NCI-H2029 treated with DMSO at 0.1 percent for 48 hours (cell line): ENCODE measurements around the gene UBE2O.
"Not testable (repeated sequence)": the region's sequence is repeated elsewhere in the genome, so short reads cannot be mapped to it uniquely, and the experiment has no call there.

Experiments
- DNase-seq: peaks from one replicate; lab custom pipeline; 2025; lab: John Stamatoyannopoulos, UW

Gene UBE2O

GRCh38 chr17:76370261-76370993 lies 82.5 kb downstream of the UBE2O start:
- DNase-seq: no peak

- no peak for DNase-seq
Observed at GRCh38 chr17:76369804-76370203, 83.1 kb downstream of the UBE2O start.

- DNase-seq: no peak
Observed at GRCh38 chr17:76369379-76369778, 83.6 kb downstream of the UBE2O start.

- no peak for DNase-seq
Observed at GRCh38 chr17:76368545-76368944, 84.4 kb downstream of the UBE2O start.

GRCh38 chr17:76367642-76368041 lies 85.3 kb downstream of the UBE2O start:
- no peak for DNase-seq

- no peak for DNase-seq
Observed at GRCh38 chr17:76366247-76366646, 86.7 kb downstream of the UBE2O start.

GRCh38 chr17:76365256-76365903 lies 87.6 kb downstream of the UBE2O start:
- DNase-seq: no peak

GRCh38 chr17:76363107-76363842 lies 89.7 kb downstream of the UBE2O start:
- DNase-seq: no peak

GRCh38 chr17:76360461-76360860 lies 92.5 kb downstream of the UBE2O start:
- DNase-seq: no peak

- not testable (repeated sequence) for DNase-seq
Observed at GRCh38 chr17:76359776-76360175, 93.2 kb downstream of the UBE2O start.

GRCh38 chr17:76359375-76359774 lies 93.6 kb downstream of the UBE2O start:
- no peak for DNase-seq

- no peak for DNase-seq
Observed at GRCh38 chr17:76357597-76358158, 95.3 kb downstream of the UBE2O start.

- no peak for DNase-seq
Observed at GRCh38 chr17:76356803-76357456, 96.0 kb downstream of the UBE2O start.

- DNase-seq: no peak
Observed at GRCh38 chr17:76354747-76355310, 98.1 kb downstream of the UBE2O start.

GRCh38 chr17:76354317-76354729 lies 98.6 kb downstream of the UBE2O start:
- no peak for DNase-seq

- DNase-seq: peak; percentile 77
Observed at GRCh38 chr17:76353599-76354316, 99.2 kb downstream of the UBE2O start, which contains the start of gene PRPSAP1. TSS of gene PRPSAP1 (minus strand) at chr17:76353916. CDS start at chr17:76353703, 213 bp downstream.

GRCh38 chr17:76353004-76353598 lies 99.9 kb downstream of the UBE2O start:
- DNase-seq: no peak

- DNase-seq: no peak
Observed at GRCh38 chr17:76351526-76352071, 101.4 kb downstream of the UBE2O start.

- DNase-seq: no peak
Observed at GRCh38 chr17:76350463-76350862, 102.5 kb downstream of the UBE2O start.

- DNase-seq: not testable (repeated sequence)
Observed at GRCh38 chr17:76346936-76347335, 106.0 kb downstream of the UBE2O start.
